Activated CD4-positive, alpha-beta memory T cell treated with anti-CD3 and anti-CD28 coated beads for 36 hours (primary cell): ENCODE data around the gene STARD8. TPM values are rescaled to one million over a fixed set of nuclear protein-coding genes. Genes with fewer than 3 reads are reported as not detected.
"Not testable (repeated sequence)": the region's sequence is repeated elsewhere in the genome, so short reads cannot be mapped to it uniquely, and the experiment has no call there.

Source experiments
- CTCF ChIA-PET: fragments of 350-600 bp; sonication (Branson Sonifier 250); formaldehyde crosslinking; loops from one replicate; lab custom pipeline; 2021; ENCODE audit warnings: antibody characterized with exemption, inconsistent platforms; lab: Charles Lee
- POLR2A ChIA-PET: fragments of 350-600 bp; sonication (Branson Sonifier 250); formaldehyde crosslinking; loops from one replicate; lab custom pipeline; 2021; ENCODE audit warnings: antibody characterized with exemption; lab: Charles Lee
- DNase-seq: peaks from one replicate; pipeline ENCODE4 v3.0.0-alpha.2; 2020
- H3K27ac Mint-ChIP-seq: one replicate; pipeline ENCODE4 v1.8.0; 2021; ENCODE audit warnings: mixed read lengths
- H3K27me3 Mint-ChIP-seq: one replicate; pipeline ENCODE4 v1.8.0; 2021; ENCODE audit warnings: mixed read lengths
- H3K36me3 Mint-ChIP-seq: one replicate; pipeline ENCODE4 v1.8.0; 2021; ENCODE audit warnings: mixed read lengths
- H3K4me1 Mint-ChIP-seq: one replicate; pipeline ENCODE4 v1.8.0; 2021; ENCODE audit warnings: low read depth, mixed read lengths
- H3K4me3 Mint-ChIP-seq: one replicate; pipeline ENCODE4 v1.8.0; 2021; ENCODE audit warnings: mild to moderate bottlenecking, mixed read lengths
- H3K9me3 Mint-ChIP-seq: one replicate; pipeline ENCODE4 v1.8.0; 2021; ENCODE audit warnings: mixed read lengths
- intact Hi-C: fragments of 100-400 bp; cut with micrococcal nuclease; formaldehyde crosslinking; loops from one replicate; pipeline ENCODE4 v1.15.1; 2023
- total RNA-seq, 2 experiments: library from RNA; stranded (reverse); gene quantifications; one replicate each; pipeline ENCODE4 v1.2.3, GENCODE V29; 2021

STARD8 gene
- total RNA-seq, 2 experiments from 2014 or later, result 0.57 to 0.80 TPM

DNA sequence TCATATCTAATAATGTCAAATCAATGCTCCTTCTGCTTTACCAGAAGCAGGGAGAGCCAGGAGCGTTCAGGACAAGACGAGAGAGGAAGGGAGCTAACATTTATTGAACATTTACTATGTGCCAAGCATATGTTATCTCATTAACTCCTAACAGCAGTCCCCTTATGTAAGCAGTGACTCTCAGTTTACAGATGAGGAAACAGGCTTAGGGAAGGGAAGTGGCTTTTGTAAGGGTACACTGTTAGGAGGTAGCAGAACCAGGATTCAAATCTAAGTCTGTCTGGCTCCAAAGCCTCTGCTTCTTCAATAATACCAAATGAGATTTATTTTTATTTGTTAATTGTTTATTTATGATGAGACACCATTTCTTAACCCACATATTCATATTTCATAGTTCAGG lies 2.6 kb upstream of the STARD8 start:
- DNase-seq, result no peak
- H3K36me3 Mint-ChIP-seq, result no peaks in the 10 kb centered on the region
- POLR2A ChIA-PET, result no interaction called here
- H3K9me3 Mint-ChIP-seq, result no peaks in the 10 kb centered on the region
- H3K4me1 Mint-ChIP-seq, result no peaks in the 10 kb centered on the region
- CTCF ChIA-PET, result no interaction called here
- intact Hi-C loops, result no loop called here
- H3K4me3 Mint-ChIP-seq, result no peak overlapping the region
- H3K27ac Mint-ChIP-seq, result no peak overlapping the region
- H3K27me3 Mint-ChIP-seq, result peaks cover 5% of the 10 kb centered on the region

DNA sequence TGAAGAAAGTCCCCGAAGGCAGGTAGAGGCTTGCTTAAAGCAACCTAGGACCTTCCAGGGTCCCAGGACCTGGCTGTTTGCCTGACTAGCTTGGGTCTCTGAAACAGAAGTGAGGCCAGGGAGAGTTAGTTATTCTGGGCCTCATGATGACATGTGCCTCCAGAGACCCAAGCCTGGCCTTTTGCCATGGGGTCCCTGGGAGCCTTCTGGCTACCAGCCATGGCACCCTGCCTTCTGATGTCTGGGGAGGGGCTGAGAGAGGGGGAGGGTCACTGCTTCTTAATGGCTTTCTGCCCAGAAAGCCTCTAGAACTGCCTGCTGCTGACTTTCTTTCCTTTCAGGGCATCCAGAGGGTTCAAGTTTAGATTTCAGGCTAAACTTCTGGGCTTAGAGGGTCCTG lies 1.0 kb upstream of the STARD8 start:
- no peaks in the 10 kb centered on the region for H3K4me1 Mint-ChIP-seq
- ChIA-PET POLR2A (no interaction called here), CTCF (no interaction called here)
- no peaks in the 10 kb centered on the region for H3K9me3 Mint-ChIP-seq
- no peak overlapping the region for H3K4me3 Mint-ChIP-seq
- intact Hi-C loops, result no loop called here
- H3K27me3 Mint-ChIP-seq, result peaks cover 6% of the 10 kb centered on the region
- H3K27ac Mint-ChIP-seq, result no peak overlapping the region
- no peak for DNase-seq
- no peaks in the 10 kb centered on the region for H3K36me3 Mint-ChIP-seq

GRCh38 chrX:68648960-68649359 lies 1.5 kb downstream of the STARD8 start:
- intact Hi-C loops, result no loop called here

DNA sequence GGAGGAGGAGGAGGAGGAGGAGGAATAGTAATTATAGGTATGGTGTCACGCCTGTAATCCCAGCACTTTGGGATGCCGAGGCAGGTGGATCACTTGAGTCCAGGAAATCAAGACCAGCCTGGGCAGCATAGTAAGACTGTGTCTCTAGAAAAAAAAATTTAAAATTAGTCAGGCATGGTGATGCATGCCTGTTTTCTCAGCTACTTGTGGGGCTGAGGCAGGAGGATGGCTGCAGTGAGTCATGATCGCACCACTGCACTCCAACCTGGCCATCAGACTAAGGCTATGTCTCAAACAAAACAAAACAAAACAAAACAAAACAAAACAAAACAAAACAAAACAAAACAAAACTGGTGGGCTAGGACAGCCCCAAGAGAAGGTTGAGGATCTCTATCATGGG lies 3.0 kb downstream of the STARD8 start:
- Mint-ChIP-seq H3K27ac (no peak overlapping the region), H3K27me3 (peaks cover 6% of the 10 kb centered on the region), H3K4me3 (no peak overlapping the region), H3K9me3 (no peaks in the 10 kb centered on the region), H3K36me3 (no peaks in the 10 kb centered on the region), H3K4me1 (no peaks in the 10 kb centered on the region)
- POLR2A ChIA-PET, result no interaction called here
- DNase-seq, result no peak
- CTCF ChIA-PET, result no interaction called here
- intact Hi-C loops, result no loop called here

More at GRCh38 chrX:68648960-68649359, 1.5 kb downstream of the STARD8 start:
- Mint-ChIP-seq H3K36me3 (no peaks in the 10 kb centered on the region), H3K9me3 (no peaks in the 10 kb centered on the region), H3K4me1 (no peaks in the 10 kb centered on the region), H3K4me3 (no peak overlapping the region), H3K27ac (no peak overlapping the region), H3K27me3 (peaks cover 6% of the 10 kb centered on the region)
- ChIA-PET CTCF (no interaction called here), POLR2A (no interaction called here)
- no peak for DNase-seq

- ChIA-PET CTCF (no interaction called here), POLR2A (no interaction called here)
- intact Hi-C loops, result no loop called here
- no peak for DNase-seq
- no peaks in the 10 kb centered on the region for H3K9me3 Mint-ChIP-seq
- no peak overlapping the region for H3K27ac Mint-ChIP-seq
- peaks cover 6% of the 10 kb centered on the region for H3K27me3 Mint-ChIP-seq
- no peaks in the 10 kb centered on the region for H3K36me3 Mint-ChIP-seq
- no peak overlapping the region for H3K4me3 Mint-ChIP-seq
- H3K4me1 Mint-ChIP-seq, result no peaks in the 10 kb centered on the region
Measured at GRCh38 chrX:68651110-68651509, 3.6 kb downstream of the STARD8 start.

DNA sequence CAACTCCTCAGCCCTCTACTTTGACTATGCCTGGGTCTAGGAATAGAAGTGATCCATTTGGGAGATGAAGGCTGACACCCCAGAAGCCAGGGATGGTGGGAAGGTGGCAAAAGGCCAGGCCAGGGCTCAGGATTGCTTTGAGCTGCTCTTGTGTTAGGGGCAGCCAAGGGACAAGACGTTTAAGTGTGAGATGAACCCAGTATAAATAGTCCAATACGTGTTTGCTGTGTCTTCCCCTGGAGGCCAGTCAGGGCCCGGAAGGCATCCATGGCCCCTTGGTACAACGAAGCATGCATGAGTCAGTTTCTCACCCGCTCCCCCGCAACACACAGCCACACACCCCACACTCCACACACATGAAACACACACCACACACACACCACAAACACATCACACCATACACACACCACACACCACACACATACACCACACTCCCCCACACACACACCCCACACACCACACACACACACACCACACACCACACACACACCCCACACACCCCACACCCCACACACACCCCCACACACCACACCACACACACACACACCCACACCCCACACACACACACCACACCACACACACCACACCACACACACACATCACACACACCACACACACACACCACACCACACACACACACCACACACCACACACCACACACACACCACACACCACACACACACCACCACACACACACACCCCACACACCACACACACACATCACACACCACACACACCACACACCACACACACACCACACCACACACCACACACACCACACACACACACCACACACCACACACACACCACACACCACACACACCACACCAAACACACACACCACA lies 5.1 kb downstream of the STARD8 start:
- no peak for DNase-seq
- Mint-ChIP-seq H3K9me3 (no peaks in the 10 kb centered on the region), H3K27me3 (peaks cover 6% of the 10 kb centered on the region), H3K27ac (no peak overlapping the region), H3K36me3 (no peaks in the 10 kb centered on the region), H3K4me3 (no peak overlapping the region), H3K4me1 (no peaks in the 10 kb centered on the region)
- intact Hi-C loops, result no loop called here
- ChIA-PET POLR2A (no interaction called here), CTCF (interaction anchor here (0.7 kb wide), 1 partner anchor 131 kb away, joined by 3 read pairs; no protein-coding TSS in a partner anchor)

DNA sequence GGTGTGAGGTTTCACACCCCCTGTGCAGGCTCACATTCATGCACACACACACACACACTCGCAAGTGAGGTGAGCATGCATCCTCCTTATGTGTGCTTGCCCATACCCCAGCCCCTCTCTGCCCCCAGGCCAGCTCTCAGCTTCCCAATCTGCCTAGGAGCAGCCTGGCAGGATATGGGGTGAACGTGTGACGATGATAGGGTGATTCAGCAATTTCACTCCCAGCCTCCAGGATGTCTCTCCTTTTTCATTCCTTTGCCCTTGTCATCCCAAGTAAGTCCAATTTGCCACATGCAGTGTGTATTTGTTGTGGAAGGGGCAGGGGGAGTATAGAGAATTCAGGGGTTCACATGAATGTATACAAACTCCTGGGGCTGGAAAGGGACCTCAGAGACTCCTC lies 7.2 kb downstream of the STARD8 start:
- no peaks in the 10 kb centered on the region for H3K9me3 Mint-ChIP-seq
- H3K36me3 Mint-ChIP-seq, result no peaks in the 10 kb centered on the region
- ChIA-PET POLR2A (no interaction called here), CTCF (no interaction called here)
- no peak for DNase-seq
- intact Hi-C loops, result no loop called here
- peaks cover 4% of the 10 kb centered on the region for H3K27me3 Mint-ChIP-seq
- no peaks in the 10 kb centered on the region for H3K4me1 Mint-ChIP-seq
- H3K4me3 Mint-ChIP-seq, result no peak overlapping the region
- no peak overlapping the region for H3K27ac Mint-ChIP-seq

GRCh38 chrX:68656473-68656872 lies 9.0 kb downstream of the STARD8 start:
- H3K27ac Mint-ChIP-seq, DNase-seq, CTCF ChIA-PET, H3K4me3 Mint-ChIP-seq, H3K9me3 Mint-ChIP-seq, intact Hi-C loops, H3K36me3 Mint-ChIP-seq, POLR2A ChIA-PET, H3K27me3 Mint-ChIP-seq, H3K4me1 Mint-ChIP-seq: not testable (repeated sequence)

DNA sequence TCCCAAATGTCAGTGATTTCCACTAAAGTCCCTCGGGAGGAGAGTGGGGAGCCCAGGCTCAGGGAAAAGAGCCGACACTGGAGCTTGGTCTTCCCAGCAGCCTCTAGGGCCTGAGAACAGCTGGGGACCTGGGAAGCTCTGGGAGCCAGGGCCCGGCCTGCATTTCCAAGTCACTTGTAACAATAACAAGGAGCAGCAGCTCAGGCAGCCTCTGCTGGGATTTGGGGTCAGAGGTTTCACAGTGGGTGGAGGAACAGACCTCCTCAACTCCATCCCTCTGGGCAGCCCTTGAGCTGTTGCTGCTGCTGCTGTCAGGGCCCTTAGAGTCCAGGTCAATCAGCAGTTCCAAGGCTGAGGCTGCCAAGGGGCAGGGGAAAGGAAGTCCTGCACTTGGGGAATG lies 11.1 kb downstream of the STARD8 start:
- CTCF ChIA-PET, result no interaction called here
- intact Hi-C loops, result no loop called here

DNA sequence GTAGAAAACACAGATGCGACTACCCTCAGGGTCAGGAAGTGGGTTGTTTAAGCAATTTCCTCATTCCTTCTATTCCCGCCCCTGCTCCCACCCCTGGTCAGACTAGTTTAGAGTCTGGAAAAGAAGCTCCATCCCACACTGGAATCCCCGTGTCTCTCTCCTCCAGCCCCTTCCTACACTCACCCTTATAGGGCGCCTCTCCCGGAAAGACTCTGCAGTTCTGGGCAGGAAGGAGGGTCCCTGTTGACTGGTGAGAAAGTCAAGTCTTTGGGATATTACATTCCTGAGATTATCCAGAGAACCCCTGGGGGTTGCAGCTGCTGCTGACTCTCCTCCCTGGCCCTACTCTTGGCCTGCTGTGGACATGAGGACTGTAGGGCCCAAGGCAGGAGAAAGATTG lies 11.9 kb downstream of the STARD8 start:
- ChIA-PET POLR2A (no interaction called here), CTCF (no interaction called here)
- Mint-ChIP-seq H3K4me3 (no peak overlapping the region), H3K9me3 (no peaks in the 10 kb centered on the region), H3K36me3 (no peaks in the 10 kb centered on the region), H3K4me1 (no peaks in the 10 kb centered on the region), H3K27me3 (peaks cover 2% of the 10 kb centered on the region), H3K27ac (no peak overlapping the region)
- intact Hi-C loops, result no loop called here
- no peak for DNase-seq

More for the DNA sequence above, 11.1 kb downstream of the STARD8 start:
- H3K27me3 Mint-ChIP-seq, result peaks cover 2% of the 10 kb centered on the region
- H3K27ac Mint-ChIP-seq, result no peak overlapping the region
- no peak for DNase-seq
- H3K36me3 Mint-ChIP-seq, result no peaks in the 10 kb centered on the region
- POLR2A ChIA-PET, result no interaction called here
- no peaks in the 10 kb centered on the region for H3K4me1 Mint-ChIP-seq
- H3K4me3 Mint-ChIP-seq, result no peak overlapping the region
- no peaks in the 10 kb centered on the region for H3K9me3 Mint-ChIP-seq

DNA sequence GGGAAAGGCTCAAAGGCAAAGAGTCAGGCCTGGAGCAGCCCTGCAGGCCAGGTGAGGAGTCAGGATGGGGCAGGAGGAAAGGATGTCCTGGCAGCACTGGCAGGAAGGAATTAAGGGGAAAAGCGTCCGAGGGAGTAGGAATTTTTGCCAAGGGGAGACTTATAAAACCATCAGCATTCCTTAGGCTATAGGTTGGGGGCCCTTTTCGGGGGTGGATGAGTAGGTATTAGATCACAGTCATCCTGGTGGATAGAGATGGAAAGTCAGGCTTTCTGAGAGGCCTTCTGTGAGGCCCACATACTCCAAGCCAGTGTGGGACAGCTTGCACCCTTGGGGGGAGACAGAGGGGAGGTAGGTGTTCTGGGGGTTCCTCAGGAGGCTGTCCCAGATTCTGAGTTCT lies 12.3 kb downstream of the STARD8 start:
- intact Hi-C loops, result no loop called here
- no peaks in the 10 kb centered on the region for H3K4me1 Mint-ChIP-seq
- no peak overlapping the region for H3K27ac Mint-ChIP-seq
- ChIA-PET POLR2A (no interaction called here), CTCF (no interaction called here)
- no peaks in the 10 kb centered on the region for H3K9me3 Mint-ChIP-seq
- H3K36me3 Mint-ChIP-seq, result no peaks in the 10 kb centered on the region
- H3K27me3 Mint-ChIP-seq, result peaks cover 2% of the 10 kb centered on the region
- no peak for DNase-seq
- H3K4me3 Mint-ChIP-seq, result no peak overlapping the region

DNA sequence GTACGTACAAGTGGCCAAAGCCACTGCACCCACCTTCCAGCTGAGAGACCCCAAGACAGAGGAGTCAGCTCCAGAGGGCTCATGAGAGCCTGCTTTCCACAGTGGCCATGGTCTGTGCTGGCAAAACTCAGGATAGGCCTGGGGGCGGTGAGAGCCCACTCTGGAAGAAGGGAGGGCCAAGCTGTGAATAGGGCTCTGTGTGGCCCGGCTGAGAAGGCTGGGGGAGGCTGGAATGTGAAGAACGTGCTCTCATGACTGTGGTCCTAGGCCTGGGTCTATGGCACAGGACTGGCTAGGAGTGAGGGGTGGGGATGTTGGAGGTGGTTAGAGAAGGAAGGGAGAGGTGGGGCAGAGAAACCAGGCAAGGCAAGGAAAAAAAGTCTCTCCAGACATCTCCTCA lies 13.3 kb downstream of the STARD8 start:
- no peaks in the 10 kb centered on the region for H3K4me1 Mint-ChIP-seq
- H3K27ac Mint-ChIP-seq, result no peak overlapping the region
- ChIA-PET POLR2A (no interaction called here), CTCF (no interaction called here)
- no peaks in the 10 kb centered on the region for H3K36me3 Mint-ChIP-seq
- peaks cover 2% of the 10 kb centered on the region for H3K27me3 Mint-ChIP-seq
- no peak overlapping the region for H3K4me3 Mint-ChIP-seq
- intact Hi-C loops, result no loop called here
- no peaks in the 10 kb centered on the region for H3K9me3 Mint-ChIP-seq
- DNase-seq, result no peak

- Mint-ChIP-seq H3K9me3 (no peaks in the 10 kb centered on the region), H3K4me3 (no peak overlapping the region), H3K27me3 (no peaks in the 10 kb centered on the region), H3K27ac (no peak overlapping the region), H3K36me3 (no peaks in the 10 kb centered on the region), H3K4me1 (no peaks in the 10 kb centered on the region)
- intact Hi-C loops, result no loop called here
- no peak for DNase-seq
- CTCF ChIA-PET, result no interaction called here
- POLR2A ChIA-PET, result no interaction called here
Measured at GRCh38 chrX:68665502-68665901, 18.0 kb downstream of the STARD8 start.
